ENCODE results near the gene PAIP2.
"Not testable (repeated sequence)": the region's sequence is repeated elsewhere in the genome, so short reads cannot be mapped to it uniquely, and the experiment has no call there.

GRCh38 chr5:139345442-139345841, 3.8 kb downstream of the PAIP2 start:
- TF ChIP-seq TAF1 (IDR thresholded peaks at IDR 0.05; ENCODE audit: borderline replicate concordance, low read depth, low read length); CTCF (IDR thresholded peaks at IDR 0.05): not testable (repeated sequence)

Data from SK-N-SH (cell line).